Metanephros (tissue), 1 donor: ENCODE measurements around the gene MAP2K7. TPM values are rescaled to one million over a fixed set of nuclear protein-coding genes. Genes with fewer than 3 reads are reported as not detected.

Source experiments
- total RNA-seq: library from RNA; depleted of rRNA; stranded (reverse); fragments of >200 nt; gene quantifications from one replicate; pipeline ENCODE4 v1.2.3, GENCODE V29; 2014

MAP2K7 gene
- 25.8 TPM for total RNA-seq

DNA sequence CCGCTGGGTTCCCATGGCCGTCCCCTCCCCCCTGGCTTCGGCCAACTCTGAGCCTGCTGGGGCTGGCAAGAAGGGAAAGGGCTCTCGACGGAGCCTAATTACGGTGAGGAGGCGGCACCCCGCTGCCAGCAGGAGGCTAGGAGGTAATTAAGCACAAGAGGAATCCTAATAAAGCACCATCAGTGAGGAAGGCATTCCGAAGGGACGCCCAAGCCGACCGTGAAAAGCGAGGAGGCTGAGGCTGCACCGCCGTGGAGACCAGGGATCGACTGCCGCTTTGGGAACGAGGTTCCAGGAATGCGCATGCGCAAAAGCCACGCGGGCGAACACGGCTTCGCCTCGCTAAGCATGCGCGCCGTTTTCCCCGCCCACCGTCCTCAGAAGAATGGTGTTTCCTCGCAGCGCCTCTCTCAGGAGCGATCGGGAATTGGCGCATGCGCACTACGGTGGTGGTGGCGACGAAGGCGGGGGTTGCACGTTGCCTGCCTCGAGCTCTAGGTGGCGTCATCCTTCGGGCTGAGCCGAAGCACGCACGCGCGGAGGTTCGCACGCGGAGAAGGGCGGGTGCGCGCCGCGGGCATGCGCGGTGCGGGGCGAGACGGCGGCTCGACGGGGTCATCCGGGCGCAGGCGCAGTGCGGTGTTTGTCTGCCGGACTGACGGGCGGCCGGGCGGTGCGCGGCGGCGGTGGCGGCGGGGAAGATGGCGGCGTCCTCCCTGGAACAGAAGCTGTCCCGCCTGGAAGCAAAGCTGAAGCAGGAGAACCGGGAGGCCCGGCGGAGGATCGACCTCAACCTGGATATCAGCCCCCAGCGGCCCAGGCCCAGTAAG lies at the start of gene MAP2K7:
TSS of gene MAP2K7 (plus strand) at position 634 of the 830 bp plus-strand sequence. CDS start at position 702, 68 bp downstream.

DNA sequence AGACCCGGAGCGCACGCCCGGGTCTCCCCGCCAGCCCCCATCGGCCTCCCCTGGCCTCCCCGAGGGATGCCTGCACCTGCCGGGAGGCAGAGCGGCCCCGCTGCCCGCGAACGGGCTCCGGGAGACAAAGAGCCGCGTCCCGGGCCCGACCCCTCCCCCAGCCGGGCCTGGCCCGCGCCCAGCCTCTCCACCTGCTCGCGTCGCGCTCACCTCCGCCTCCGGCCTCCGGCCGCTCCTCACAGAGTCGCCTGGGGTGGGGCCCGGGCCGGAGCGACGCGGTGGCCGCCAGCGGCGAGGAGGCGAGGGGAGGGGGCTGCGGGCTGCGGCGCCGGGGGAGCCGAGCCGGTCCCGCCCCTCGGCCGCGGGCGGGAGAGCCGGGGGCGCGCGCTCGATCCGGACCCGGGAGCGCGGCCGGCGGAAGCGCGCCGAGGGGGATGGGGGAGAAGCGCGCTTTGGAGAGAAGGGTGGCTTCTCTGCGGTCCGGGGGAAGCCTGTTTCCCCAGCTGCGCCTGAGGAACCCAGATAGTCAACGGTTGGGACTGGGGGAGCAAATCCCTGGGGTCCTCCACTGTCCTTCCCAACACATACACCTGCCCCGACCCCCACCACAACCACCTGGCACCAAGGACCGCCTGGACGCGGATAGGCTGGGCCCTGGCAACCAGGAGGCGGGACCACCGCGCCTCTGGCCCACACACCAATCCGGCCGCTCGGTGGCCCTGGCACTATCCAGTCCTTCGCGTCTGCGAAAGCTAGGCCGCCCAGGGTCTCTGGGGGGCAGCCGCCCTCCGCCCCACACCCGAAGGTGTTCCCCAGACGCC lies 29.4 kb upstream of the MAP2K7 start, which contains the start of gene PRR36:
TSS of gene PRR36 (minus strand) at position 315 of the 821 bp plus-strand sequence. CDS start 701 bp downstream, outside the sequence.

DNA sequence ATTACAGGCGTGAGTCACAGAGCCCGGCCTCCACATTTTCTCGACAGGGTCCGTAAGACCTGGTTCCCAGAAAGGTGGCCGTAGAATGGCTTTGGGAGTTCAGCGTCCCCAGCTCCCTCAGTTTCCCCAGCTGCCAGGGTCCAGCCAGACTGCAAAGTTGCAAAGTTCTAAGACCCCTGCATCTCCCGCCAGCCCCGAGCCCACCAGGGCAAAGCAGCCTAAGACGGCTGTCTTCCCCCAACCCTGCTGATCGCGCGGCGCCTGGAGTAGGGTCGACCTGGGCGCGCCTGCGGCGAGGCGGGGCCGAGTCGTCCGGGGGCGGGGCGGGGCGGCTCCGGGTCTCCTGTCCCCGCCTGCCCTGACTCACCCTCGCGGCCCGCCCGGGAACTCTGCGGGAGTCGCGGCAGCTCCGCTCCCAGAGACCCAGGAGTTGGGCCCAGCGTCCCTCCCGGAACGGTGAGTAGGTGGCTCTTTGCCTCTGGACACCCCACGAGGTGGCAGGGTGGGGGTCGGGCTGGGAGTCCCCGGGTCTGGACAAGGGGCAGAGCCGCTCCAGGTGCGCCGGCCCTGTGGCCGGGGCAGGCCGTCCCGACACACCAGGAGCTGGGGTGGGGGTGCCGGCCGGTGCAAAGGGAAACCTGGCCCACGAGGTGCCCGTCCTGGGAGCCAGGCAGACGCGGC lies 15.4 kb upstream of the MAP2K7 start, which contains the start of gene LRRC8E:
TSS of gene LRRC8E (plus strand) at position 366 of the 681 bp plus-strand sequence. CDS start 7,094 bp downstream, outside the sequence.

DNA sequence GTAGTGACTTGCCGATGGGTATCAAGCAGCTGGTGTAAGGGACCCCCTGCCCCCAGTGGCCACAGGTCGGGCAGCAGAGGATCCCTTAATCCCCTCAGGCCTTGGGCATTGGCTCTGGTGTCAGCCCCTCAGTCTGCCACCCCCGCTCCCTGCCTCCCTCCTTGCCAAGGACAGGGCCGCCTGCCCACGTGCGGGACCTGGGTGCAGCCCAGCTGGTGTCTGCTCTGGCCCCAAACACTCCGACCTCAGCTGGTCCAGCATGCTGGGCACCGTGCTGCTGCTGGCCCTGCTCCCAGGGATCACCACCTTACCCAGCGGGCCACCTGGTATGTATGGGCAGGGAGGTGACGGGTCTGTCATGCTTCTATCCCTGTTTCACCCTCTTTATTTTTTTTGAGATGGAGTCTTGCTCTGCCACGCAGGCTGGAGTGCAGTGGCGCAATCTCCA lies 10.9 kb downstream of the MAP2K7 start, which contains the start of gene TGFBR3L:
TSS of gene TGFBR3L (plus strand) at position 233 of the 448 bp plus-strand sequence.

DNA sequence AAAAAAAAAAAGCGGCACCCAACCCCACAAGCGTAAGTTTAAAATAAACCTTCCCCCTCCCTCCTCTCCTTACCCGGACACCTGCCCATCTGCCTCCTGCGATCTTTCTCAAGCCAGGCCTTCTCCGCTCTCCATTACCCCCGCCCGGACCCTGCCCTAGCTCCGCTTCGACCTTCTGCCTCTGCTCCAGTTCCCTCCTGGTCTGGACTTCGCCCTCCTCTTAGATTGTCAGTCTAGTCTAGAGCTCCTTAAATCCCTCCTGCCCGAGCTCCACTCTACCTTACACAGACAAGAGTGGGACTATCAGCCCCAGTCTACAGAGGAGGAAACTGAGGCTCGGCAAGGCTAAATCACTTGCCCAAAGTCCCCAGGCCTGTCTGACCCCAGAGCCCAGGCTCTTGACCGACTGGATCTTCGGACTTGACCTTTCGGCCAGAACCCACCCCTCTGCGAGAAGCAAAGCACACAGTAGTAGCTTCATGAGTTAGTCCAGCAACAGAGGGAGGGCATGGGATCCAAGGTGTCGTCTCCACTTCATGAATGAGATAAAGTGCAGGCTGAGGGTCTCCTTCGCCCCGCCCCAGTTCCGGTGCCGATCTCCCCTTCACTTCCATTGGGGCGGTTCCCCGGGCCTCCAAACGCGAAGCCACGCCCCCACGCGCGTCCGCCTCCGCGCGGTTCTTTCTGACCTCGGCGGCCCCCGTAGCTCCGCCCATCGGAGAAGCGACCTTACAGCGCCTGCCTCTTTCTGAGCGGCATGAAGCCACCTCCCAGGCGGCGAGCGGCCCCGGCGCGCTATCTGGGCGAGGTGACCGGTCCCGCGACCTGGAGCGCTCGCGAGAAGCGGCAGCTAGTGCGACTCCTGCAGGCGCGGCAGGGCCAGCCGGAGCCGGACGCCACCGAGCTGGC lies 16.2 kb downstream of the MAP2K7 start, which contains the start of gene SNAPC2:
TSS of gene SNAPC2 (plus strand) at position 729 of the 909 bp plus-strand sequence. CDS start at position 758, 29 bp downstream.

DNA sequence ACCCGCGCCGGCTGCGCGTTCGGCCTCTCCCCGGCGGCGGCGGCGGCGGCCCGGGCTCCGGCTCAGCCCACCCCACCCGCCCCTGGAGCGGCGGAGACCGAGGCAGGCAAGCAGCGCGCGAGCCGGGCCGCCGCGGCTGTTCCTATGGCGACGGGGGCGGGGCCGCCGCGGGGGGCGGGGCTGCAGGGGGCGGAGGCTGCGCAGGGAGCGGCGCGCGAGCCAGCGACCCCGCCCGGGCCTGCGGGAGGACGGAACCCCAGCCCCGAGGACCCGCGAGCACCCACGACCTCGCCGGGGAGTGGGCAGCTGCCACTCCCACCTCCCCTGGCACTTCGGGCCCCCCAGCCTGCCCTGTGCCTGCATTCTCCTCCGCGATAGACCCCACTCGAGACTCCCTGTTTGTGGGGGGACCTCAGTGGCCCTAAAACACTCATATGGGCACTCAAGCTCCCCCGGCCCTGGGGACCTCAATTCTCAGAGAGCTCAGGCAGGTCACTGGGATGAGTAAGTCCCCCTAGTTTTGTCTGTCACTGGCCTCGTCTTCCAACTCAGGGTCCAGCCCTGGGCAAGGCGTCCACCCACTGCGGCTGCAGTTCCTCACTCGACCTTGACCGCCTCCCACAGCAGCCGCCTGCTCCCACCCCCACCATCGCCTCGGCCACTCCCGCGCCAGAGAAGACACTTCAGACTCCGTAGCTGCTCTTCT lies 22.5 kb downstream of the MAP2K7 start, which contains the start of gene CTXN1:
TSS of gene CTXN1 (minus strand) at position 115 of the 706 bp plus-strand sequence. CDS start 597 bp downstream, outside the sequence.

DNA sequence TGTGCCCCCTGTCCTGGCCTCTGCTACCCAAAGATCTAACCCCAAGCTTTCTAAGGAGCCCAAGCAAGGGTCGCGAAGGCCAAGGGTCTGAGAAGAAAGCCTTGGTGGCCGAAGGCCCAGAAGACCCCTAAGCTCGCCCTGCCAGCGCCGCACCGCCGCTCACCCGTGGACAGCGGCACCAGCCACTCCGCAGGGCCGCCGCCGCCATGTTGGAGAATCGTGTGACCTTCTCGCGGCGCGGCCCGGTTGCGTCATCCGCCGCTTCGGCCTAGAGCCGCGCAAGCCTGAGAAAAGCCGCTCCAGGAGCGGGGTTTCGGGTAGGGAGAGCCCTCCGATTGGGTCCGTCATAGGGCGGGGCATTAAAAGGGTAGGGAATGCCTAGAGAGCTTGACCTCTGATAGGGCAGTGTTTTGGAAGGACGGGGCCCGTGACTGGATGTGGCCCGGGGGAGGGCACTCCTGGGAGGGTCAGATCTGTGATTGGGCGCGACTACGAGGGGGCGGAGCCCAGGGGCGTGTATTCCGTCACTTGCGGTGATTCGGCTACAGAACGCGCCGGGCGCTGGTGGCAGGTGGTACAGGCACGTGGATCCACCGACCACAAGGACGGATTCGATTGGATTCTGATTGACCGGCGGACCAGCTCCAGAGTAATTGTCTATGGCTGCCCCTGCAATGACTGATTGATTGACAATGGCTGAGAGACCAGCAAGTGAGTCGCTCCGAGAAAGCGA lies 39.9 kb downstream of the MAP2K7 start, which contains the start of gene TIMM44:
TSS of gene TIMM44 (minus strand) at position 223 of the 733 bp plus-strand sequence. CDS start at position 208, 15 bp downstream.

Other genes starting within 250 kb of the MAP2K7 start
- gene RETN, start 234.8 kb upstream of the MAP2K7 start, total RNA-seq: 6.5 TPM
- gene MCEMP1, start 226.8 kb upstream of the MAP2K7 start, total RNA-seq: 0.64 TPM
- 66.3 TPM for gene TRAPPC5, start 223.0 kb upstream of the MAP2K7 start, total RNA-seq
- 0.23 TPM for gene FCER2, start 201.7 kb upstream of the MAP2K7 start, total RNA-seq
- gene CLEC4G, start 171.8 kb upstream of the MAP2K7 start, total RNA-seq: 0.29 TPM
- gene CD209, start 156.3 kb upstream of the MAP2K7 start, total RNA-seq: 4.8 TPM
- 2.7 TPM for gene CLEC4M, start 140.6 kb upstream of the MAP2K7 start, total RNA-seq
- gene EVI5L, start 73.7 kb upstream of the MAP2K7 start, total RNA-seq: 15.4 TPM
- 1.9 TPM for gene PRR36, start 29.5 kb upstream of the MAP2K7 start, total RNA-seq
- 2.7 TPM for gene LRRC8E, start 15.4 kb upstream of the MAP2K7 start, total RNA-seq
- not detected for gene TGFBR3L, start 11.0 kb downstream of the MAP2K7 start, total RNA-seq
- gene SNAPC2, start 16.5 kb downstream of the MAP2K7 start, total RNA-seq: 13.7 TPM
- 6.1 TPM for gene CTXN1, start 22.3 kb downstream of the MAP2K7 start, total RNA-seq
- 33.7 TPM for gene TIMM44, start 39.8 kb downstream of the MAP2K7 start, total RNA-seq
- gene ELAVL1, start 101.8 kb downstream of the MAP2K7 start, total RNA-seq: 64.2 TPM
- gene CCL25, start 148.9 kb downstream of the MAP2K7 start, total RNA-seq: not detected
- 27.3 TPM for gene FBN3, start 245.7 kb downstream of the MAP2K7 start, total RNA-seq